Progenitor cell of endocrine pancreas (in vitro differentiated cells): ENCODE measurements around the gene IFNL3. TPM values are rescaled to one million over a fixed set of nuclear protein-coding genes. Genes with fewer than 3 reads are reported as not detected.
"Not testable (repeated sequence)": the region's sequence is repeated elsewhere in the genome, so short reads cannot be mapped to it uniquely, and the experiment has no call there.

ENCODE experiments used
- DNase-seq: peaks from one replicate; pipeline ENCODE4 v3.0.0; 2021; ENCODE audit warnings: low spot score; ENCODE audit not compliant: unreplicated experiment
- H3K27ac Mint-ChIP-seq: 2 replicates; pipeline ENCODE4 v1.8.0; 2021; ENCODE audit warnings: mild to moderate bottlenecking, moderate library complexity, mixed read lengths
- H3K27me3 Mint-ChIP-seq: 2 replicates; pipeline ENCODE4 v1.8.0; 2021; ENCODE audit warnings: mixed read lengths
- H3K36me3 Mint-ChIP-seq: 2 replicates; pipeline ENCODE4 v1.8.0; 2022; ENCODE audit warnings: mixed read lengths; ENCODE audit not compliant: insufficient read depth
- H3K4me1 Mint-ChIP-seq: 2 replicates; pipeline ENCODE4 v1.8.0; 2021; ENCODE audit warnings: low read depth, mixed read lengths
- H3K4me3 Mint-ChIP-seq: 2 replicates; pipeline ENCODE4 v1.8.0; 2021; ENCODE audit warnings: low read depth, mild to moderate bottlenecking, moderate library complexity, mixed read lengths
- H3K9me3 Mint-ChIP-seq: 2 replicates; pipeline ENCODE4 v1.8.0; 2021; ENCODE audit warnings: low read depth, mixed read lengths
- total RNA-seq: library from RNA; stranded (reverse); gene quantifications from 2 replicates; pipeline ENCODE4 v1.2.1, GENCODE V29; 2021
- TF ChIP-seq, protein P1 (sequence below): fragments of 200-600 bp; sonication (generic); IDR thresholded peaks from one replicate; pipeline ENCODE4 v1.5.0; 2021; ENCODE audit warnings: antibody characterized with exemption, mild to moderate bottlenecking; ENCODE audit not compliant: unreplicated experiment

Gene IFNL3
- total RNA-seq, 1 donor from 2014 or later = not detected

DNA sequence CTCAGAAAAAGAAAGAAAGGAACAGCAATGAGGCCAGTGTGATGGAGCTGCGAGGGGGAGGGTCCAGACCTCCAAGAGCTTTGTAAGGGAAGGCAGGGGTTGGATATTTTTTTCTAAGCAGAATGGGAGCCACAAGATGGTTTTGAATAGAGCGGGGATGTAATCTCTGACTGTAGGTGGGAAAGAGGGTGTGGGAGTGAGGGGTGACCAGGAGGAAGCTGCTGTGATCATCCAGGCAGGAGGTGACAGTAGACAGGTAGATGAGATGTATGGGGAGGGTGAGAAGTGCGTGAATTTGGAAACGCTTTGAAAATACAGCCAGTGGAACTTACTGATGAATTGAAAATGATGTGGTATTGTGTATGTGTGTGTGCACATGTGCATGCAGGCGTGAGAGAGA, 30.8 kb upstream of the IFNL3 start:
- no peaks in the 10 kb centered on the region for H3K36me3 Mint-ChIP-seq
- TF ChIP-seq, protein P1, sequence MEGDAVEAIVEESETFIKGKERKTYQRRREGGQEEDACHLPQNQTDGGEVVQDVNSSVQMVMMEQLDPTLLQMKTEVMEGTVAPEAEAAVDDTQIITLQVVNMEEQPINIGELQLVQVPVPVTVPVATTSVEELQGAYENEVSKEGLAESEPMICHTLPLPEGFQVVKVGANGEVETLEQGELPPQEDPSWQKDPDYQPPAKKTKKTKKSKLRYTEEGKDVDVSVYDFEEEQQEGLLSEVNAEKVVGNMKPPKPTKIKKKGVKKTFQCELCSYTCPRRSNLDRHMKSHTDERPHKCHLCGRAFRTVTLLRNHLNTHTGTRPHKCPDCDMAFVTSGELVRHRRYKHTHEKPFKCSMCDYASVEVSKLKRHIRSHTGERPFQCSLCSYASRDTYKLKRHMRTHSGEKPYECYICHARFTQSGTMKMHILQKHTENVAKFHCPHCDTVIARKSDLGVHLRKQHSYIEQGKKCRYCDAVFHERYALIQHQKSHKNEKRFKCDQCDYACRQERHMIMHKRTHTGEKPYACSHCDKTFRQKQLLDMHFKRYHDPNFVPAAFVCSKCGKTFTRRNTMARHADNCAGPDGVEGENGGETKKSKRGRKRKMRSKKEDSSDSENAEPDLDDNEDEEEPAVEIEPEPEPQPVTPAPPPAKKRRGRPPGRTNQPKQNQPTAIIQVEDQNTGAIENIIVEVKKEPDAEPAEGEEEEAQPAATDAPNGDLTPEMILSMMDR = no peak
- no peak overlapping the region for H3K4me3 Mint-ChIP-seq
- H3K4me1 Mint-ChIP-seq = no peaks in the 10 kb centered on the region
- H3K27me3 Mint-ChIP-seq = peaks cover 52% of the 10 kb centered on the region
- no peak for DNase-seq
- no peak overlapping the region for H3K27ac Mint-ChIP-seq
- H3K9me3 Mint-ChIP-seq = no peaks in the 10 kb centered on the region

DNA sequence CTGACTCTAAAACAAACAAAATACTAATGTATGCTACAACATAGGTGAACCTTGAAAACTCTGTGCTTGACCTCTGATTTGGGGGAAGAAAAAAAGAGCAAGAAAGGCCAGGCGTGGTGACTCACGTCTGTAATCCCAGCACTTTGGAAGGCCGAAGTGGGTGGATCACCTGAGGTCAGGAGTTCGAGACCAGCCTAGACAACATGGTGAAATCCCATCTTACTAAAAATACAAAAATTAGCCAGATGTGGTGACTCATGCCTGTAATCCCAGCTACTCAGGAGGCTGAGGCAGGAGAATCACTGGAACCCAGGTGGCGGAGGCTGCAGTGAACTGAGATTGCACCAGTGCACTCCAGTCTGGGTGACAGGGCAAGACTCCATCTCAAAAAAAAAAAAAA, 29.1 kb upstream of the IFNL3 start:
- Mint-ChIP-seq H3K27ac (peak overlapping the region; percentile 56), H3K27me3 (peaks cover 55% of the 10 kb centered on the region)
- not testable (repeated sequence) for H3K36me3 Mint-ChIP-seq, H3K9me3 Mint-ChIP-seq, H3K4me3 Mint-ChIP-seq, H3K4me1 Mint-ChIP-seq, DNase-seq

DNA sequence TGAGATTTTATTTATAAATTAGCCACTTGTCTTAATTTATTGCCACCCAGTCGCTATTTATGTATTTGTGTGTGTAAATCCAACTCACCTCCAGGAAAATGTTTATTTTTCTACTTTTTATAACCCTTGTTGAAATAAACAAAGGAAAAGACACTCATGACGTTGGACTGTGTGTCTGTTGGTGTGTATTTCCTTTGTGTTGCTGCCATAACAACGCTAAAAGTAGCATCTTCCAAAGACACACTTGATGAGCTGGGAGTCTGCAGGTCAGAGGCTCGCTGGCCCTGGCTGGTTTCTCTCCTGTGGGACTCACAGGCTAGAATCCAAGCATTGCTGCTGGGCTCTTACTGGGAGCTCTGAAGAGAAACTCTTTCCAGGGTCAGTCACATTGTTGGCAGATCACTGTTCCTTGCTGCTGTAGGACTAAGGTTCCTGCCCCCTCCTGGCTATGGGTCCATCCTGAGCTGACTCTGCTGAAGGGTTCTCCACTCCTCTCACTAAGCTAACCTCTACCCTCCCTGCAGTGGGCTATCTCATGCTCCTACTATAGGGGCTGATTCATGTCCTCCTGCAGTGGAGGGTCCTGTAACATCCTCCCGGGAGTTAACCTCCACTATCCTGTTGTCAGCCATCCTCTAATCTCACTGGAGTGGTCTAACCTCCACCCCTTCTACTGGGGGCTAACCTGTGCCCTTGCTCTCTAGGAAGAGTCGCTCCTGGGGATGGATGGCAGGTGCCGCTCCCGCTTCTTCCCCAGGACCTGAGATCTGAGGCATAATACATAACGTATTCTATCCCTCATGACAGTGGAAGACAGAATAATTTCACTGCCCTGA, 25.4 kb upstream of the IFNL3 start:
- no peak overlapping the region for H3K4me3 Mint-ChIP-seq

DNA sequence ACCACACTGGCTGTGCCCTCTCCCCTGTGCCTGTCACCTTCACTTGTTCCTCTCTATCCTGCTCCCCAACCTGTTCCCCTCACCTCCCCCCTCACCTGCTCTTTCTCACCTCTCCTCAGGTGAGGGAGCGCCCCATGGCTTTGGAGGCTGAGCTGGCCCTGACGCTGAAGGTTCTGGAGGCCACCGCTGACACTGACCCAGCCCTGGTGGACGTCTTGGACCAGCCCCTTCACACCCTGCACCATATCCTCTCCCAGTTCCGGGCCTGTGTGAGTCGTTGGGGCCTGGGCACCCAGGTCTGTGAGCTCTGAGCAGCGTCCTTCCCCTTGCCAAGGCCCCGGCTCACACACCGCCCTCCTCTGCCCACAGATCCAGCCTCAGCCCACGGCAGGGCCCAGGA, 24.6 kb upstream of the IFNL3 start:
- H3K27me3 Mint-ChIP-seq = peaks cover 56% of the 10 kb centered on the region
- not testable (repeated sequence) for H3K27ac Mint-ChIP-seq, H3K4me3 Mint-ChIP-seq, H3K4me1 Mint-ChIP-seq, H3K36me3 Mint-ChIP-seq, DNase-seq, H3K9me3 Mint-ChIP-seq

More for the DNA sequence above, 25.4 kb upstream of the IFNL3 start:
- TF ChIP-seq, protein P1 = no peak
- Mint-ChIP-seq H3K4me1 (no peaks in the 10 kb centered on the region), H3K9me3 (no peaks in the 10 kb centered on the region), H3K36me3 (no peaks in the 10 kb centered on the region), H3K27ac (no peak overlapping the region), H3K27me3 (peaks cover 55% of the 10 kb centered on the region)
- no peak for DNase-seq

DNA sequence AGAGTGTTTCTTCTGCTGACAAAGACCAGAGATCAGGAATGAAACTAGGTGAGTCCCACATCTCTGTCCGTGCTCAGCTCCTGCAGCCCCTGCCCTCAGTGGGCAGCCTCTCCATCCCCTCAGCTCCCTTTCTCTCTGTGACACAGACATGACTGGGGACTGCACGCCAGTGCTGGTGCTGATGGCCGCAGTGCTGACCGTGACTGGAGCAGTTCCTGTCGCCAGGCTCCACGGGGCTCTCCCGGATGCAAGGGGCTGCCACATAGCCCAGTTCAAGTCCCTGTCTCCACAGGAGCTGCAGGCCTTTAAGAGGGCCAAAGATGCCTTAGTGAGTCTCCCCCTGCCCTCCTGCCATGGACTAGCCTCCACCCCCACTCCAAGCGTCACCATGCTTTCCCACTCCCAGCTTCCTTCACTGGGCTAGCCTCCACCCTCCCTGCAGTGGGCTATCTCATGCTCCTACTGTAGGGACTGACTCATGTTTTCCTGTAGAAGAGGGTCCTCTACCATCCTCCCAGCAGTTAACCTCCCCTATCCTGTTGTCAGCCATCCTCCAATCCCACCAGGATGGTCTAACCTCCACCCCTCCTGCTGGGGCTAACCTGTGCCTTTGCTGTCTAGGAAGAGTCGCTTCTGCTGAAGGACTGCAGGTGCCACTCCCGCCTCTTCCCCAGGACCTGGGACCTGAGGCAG, 23.9 kb upstream of the IFNL3 start:
- H3K9me3 Mint-ChIP-seq, H3K27ac Mint-ChIP-seq, H3K36me3 Mint-ChIP-seq, DNase-seq, H3K4me3 Mint-ChIP-seq, H3K4me1 Mint-ChIP-seq: not testable (repeated sequence)
- peaks cover 61% of the 10 kb centered on the region for H3K27me3 Mint-ChIP-seq

DNA sequence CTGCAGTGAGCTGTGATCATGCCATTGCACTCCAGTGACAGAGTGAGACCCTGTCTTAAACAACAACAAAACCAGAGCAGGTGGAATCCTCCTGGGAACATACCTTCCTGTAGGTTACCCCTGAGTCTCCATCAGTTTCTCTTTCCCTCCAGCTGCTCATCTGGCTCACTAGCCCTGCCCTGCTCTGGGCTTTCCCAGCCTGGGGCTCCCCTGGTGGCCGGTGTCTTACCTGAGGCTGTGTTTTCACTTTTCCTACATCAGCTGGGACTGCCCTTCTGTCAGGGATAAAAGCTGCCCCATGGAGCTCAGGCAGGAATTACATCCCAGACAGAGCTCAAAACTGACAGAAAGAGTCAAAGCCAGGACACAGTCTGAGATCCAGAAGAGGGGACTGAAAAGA, 23.3 kb upstream of the IFNL3 start, which contains the start of gene IFNL2:
Gene IFNL2, plus strand, starts transcription at position 312 of the 400 bp plus-strand sequence. CDS start 173 bp downstream, outside the sequence.
- H3K4me1 Mint-ChIP-seq, DNase-seq, H3K27ac Mint-ChIP-seq, H3K36me3 Mint-ChIP-seq, H3K4me3 Mint-ChIP-seq, H3K9me3 Mint-ChIP-seq: not testable (repeated sequence)
- H3K27me3 Mint-ChIP-seq = peaks cover 65% of the 10 kb centered on the region

DNA sequence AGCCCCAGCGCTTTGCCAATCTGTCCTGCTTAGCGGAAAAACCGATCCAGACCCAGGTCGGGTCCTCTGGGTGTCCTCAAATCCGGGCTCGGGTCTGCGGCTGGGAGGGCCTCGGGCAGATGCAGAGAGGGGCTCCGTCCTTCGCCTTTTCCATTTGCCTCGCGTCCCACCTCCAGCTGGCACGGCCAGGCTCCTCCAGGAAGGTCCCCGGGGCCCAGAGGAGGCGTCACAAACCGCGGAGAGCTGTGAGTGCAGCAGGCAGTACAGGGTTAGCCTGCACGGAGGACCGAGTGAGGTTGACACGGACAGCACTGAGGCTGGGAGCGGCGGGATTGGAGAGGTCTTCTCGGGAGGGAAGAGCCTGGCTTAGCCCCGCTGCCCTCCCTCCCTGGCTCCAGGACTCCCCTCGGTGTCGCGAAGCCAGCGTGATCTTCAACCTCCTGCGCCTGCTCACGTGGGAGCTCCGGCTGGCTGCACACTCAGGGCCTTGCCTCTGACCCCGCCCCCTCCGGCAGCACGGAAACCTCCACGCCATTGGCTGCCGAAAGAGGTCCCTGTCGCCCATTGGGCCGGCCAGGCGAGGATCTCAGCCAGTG, 20.6 kb upstream of the IFNL3 start:
- no peak for DNase-seq
- Mint-ChIP-seq H3K4me1 (peaks cover 5% of the 10 kb centered on the region), H3K27ac (no peak overlapping the region), H3K9me3 (no peaks in the 10 kb centered on the region), H3K4me3 (no peak overlapping the region), H3K27me3 (peaks cover 68% of the 10 kb centered on the region), H3K36me3 (no peaks in the 10 kb centered on the region)
- TF ChIP-seq, protein P1 = no peak
